ENCODE measurements around the gene LAMC2. TPM values are rescaled to one million over a fixed set of nuclear protein-coding genes. Genes with fewer than 3 reads are reported as not detected.

The LAMC2 gene
- total RNA-seq, 1 donor from 2014 or later = not detected

DNA sequence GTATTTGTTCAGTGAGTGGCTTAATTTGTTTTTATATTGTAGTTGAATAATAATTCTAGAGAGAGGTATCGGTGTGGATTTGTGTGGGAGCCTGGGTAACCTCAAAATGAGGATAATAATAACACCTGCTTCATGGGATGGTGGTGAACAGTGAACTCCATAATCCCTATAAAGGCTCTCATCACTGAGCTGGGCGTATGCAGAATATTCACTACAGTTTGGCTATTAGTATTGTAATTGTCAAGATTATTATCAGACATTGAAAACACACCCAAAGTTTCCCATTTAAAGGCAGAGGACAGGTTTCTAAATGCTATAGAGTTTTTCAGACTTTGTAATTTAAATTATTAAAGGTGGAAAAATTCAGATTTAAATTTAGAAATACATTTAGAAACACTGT is 7.0 kb upstream of the LAMC2 start:
- Mint-ChIP-seq H3K27ac (no peak overlapping the region), H3K4me3 (ENCODE audit: low read depth) (no peak overlapping the region), H3K9me3 (no peaks in the 10 kb centered on the region), H3K4me1 (ENCODE audit: low read depth) (peaks cover 3% of the 10 kb centered on the region), H3K27me3 (ENCODE audit: low read depth) (peaks cover 6% of the 10 kb centered on the region), H3K36me3 (ENCODE audit: low read depth) (no peaks in the 10 kb centered on the region)
- DNase-seq (ENCODE audit: low spot score) = no peak
- intact Hi-C loops (cut with micrococcal nuclease) = no loop called here

DNA sequence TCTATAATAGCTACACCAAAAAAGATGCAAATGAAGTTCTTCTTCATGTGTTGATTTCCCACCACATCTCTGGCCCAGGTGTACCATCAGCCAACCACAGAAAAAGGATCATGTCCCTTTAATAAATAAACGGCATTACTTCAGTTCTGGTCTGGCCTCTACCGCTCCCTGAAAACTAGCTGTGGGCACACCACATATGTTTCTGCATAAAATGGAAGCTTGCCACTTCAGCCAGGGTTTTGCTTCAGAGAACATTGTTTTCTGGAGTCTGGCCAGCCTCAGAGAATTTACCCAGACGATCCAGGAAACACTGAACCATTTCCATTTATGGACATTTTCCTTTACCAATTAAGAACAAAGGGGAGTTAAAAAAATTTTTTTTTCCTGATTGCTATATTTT is 5.8 kb upstream of the LAMC2 start:
- Mint-ChIP-seq H3K36me3 (ENCODE audit: low read depth) (no peaks in the 10 kb centered on the region), H3K4me3 (ENCODE audit: low read depth) (no peak overlapping the region), H3K27me3 (ENCODE audit: low read depth) (peaks cover 2% of the 10 kb centered on the region), H3K4me1 (ENCODE audit: low read depth) (peaks cover 3% of the 10 kb centered on the region), H3K9me3 (no peaks in the 10 kb centered on the region), H3K27ac (no peak overlapping the region)
- DNase-seq (ENCODE audit: low spot score) = no peak
- intact Hi-C loops (cut with micrococcal nuclease) = no loop called here

DNA sequence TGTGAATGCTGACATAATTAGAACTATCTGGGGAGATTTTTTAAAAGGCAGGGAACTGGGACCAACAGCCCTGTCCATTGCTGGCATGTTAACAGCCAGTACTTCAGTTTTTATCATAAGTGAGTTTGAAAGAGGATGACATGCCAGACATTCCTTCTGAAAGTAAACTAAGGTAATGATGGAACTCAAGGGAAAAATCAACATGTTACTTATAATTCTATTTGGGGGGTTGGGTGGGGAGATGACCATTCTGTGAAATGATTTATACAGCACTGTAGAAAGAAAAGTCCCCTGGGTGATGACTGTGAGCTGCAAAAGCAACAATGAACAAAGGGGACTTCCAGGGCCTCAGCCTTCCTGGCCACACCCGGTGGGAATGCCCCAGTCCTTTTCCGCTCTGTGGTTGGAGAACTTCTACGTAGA is 5.4 kb upstream of the LAMC2 start:
- intact Hi-C loops (cut with micrococcal nuclease) = no loop called here
- H3K27ac Mint-ChIP-seq = no peak overlapping the region
- H3K4me1 Mint-ChIP-seq (ENCODE audit: low read depth) = peaks cover 3% of the 10 kb centered on the region
- no peak for DNase-seq (ENCODE audit: low spot score)
- H3K9me3 Mint-ChIP-seq = no peaks in the 10 kb centered on the region
- no peak overlapping the region for H3K4me3 Mint-ChIP-seq (ENCODE audit: low read depth)
- H3K27me3 Mint-ChIP-seq (ENCODE audit: low read depth) = peaks cover 6% of the 10 kb centered on the region
- no peaks in the 10 kb centered on the region for H3K36me3 Mint-ChIP-seq (ENCODE audit: low read depth)

DNA sequence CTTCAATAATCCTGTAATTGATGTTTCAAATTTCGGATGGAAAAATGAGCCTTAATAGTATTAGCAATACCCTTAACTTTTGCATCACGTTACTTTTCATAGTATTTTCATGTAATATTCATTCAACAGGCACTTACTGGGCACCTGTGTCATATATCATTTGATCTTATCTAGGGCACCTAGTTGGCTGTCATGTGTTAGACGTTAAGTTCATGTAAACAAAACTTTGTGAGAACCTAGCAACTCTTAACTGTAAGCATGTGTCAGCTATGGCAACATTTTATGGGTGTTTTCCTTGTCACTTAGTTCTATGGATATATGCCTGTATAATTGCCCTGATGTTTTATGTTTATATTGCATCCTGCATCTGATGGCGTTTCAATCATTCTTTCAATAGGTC is 777 bp downstream of the LAMC2 start:
- no peak for DNase-seq (ENCODE audit: low spot score)
- no peak overlapping the region for H3K27ac Mint-ChIP-seq
- intact Hi-C loops (cut with micrococcal nuclease) = no loop called here
- H3K4me3 Mint-ChIP-seq (ENCODE audit: low read depth) = no peak overlapping the region
- no peaks in the 10 kb centered on the region for H3K36me3 Mint-ChIP-seq (ENCODE audit: low read depth)
- H3K4me1 Mint-ChIP-seq (ENCODE audit: low read depth) = no peaks in the 10 kb centered on the region
- no peaks in the 10 kb centered on the region for H3K9me3 Mint-ChIP-seq
- peaks cover 41% of the 10 kb centered on the region for H3K27me3 Mint-ChIP-seq (ENCODE audit: low read depth)

DNA sequence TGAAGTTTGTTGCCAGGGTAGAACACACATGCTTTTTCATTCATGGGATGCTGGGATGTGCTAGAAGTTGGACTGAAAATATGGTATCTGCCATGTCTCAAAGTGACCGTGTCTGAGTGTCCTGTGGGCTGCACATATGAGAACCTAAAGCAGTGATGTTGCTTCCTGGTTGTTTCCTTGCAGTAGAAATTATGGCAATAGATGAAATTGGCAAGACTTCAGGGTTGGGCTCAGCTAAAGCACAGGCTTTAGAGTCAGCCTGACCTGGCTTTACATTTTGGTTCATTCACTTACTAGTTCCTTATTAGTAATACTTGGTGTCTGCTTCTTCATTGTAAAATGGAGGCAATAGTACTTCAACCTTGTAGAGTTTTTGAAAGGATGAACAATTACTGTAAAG is 2.2 kb downstream of the LAMC2 start:
- DNase-seq (ENCODE audit: low spot score) = no peak
- intact Hi-C loops (cut with micrococcal nuclease) = no loop called here
- H3K4me1 Mint-ChIP-seq (ENCODE audit: low read depth) = no peaks in the 10 kb centered on the region
- peaks cover 44% of the 10 kb centered on the region for H3K27me3 Mint-ChIP-seq (ENCODE audit: low read depth)
- no peak overlapping the region for H3K27ac Mint-ChIP-seq
- no peaks in the 10 kb centered on the region for H3K36me3 Mint-ChIP-seq (ENCODE audit: low read depth)
- no peak overlapping the region for H3K4me3 Mint-ChIP-seq (ENCODE audit: low read depth)
- no peaks in the 10 kb centered on the region for H3K9me3 Mint-ChIP-seq

DNA sequence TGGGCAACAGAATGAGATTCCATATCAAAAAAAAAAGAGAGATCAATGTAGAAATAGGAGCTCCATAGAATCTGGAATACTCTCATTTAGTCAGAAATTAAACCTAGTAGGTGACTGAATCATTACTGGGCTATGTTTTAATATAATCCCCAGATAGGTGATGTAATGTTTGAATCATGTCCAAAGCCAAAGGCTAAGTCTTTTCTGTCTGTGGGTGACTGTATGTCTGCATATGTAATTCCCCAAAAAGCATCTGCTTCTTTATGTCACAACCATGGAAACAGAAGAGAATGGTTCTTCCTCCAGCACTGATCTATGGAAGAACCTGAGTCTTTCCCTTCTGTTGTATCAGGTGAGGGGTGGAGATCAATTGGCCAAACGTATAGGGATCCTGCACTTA is 5.8 kb downstream of the LAMC2 start:
- intact Hi-C loops (cut with micrococcal nuclease) = no loop called here
- no peaks in the 10 kb centered on the region for H3K36me3 Mint-ChIP-seq (ENCODE audit: low read depth)
- H3K9me3 Mint-ChIP-seq = no peaks in the 10 kb centered on the region
- H3K27ac Mint-ChIP-seq = no peak overlapping the region
- H3K27me3 Mint-ChIP-seq (ENCODE audit: low read depth) = peaks cover 31% of the 10 kb centered on the region
- H3K4me1 Mint-ChIP-seq (ENCODE audit: low read depth) = peaks cover 12% of the 10 kb centered on the region
- H3K4me3 Mint-ChIP-seq (ENCODE audit: low read depth) = no peak overlapping the region
- DNase-seq (ENCODE audit: low spot score) = no peak

DNA sequence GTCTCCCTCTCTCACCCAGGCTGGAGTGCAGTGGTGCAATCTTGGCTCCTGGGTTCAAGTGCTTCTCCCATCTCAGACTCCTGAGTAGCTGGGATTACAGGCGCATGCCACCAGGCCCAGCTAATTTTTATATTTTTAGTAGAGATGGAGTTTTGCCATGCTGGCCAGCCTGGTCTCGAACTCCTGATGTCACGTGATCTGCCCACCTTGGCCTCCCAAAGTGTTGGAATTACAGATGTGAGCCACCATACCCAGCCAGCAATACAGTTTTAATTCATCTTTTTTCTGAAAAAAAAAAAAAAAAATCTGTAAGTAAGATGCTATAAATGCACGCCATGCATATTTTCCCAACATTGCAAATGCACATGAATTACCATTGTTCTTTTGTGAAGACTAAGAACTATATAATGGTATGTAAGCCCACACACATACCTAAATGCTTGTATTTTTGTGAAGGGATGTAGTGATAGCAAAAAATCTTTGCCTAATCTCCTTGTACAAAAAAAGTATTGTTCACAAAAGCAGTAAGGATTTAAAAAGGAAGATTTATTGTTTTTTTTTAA is 8.0 kb downstream of the LAMC2 start:
- H3K9me3 Mint-ChIP-seq = no peaks in the 10 kb centered on the region
- intact Hi-C loops (cut with micrococcal nuclease) = no loop called here
- H3K36me3 Mint-ChIP-seq (ENCODE audit: low read depth) = no peaks in the 10 kb centered on the region
- no peak overlapping the region for H3K27ac Mint-ChIP-seq
- peaks cover 21% of the 10 kb centered on the region for H3K27me3 Mint-ChIP-seq (ENCODE audit: low read depth)
- H3K4me3 Mint-ChIP-seq (ENCODE audit: low read depth) = no peak overlapping the region
- H3K4me1 Mint-ChIP-seq (ENCODE audit: low read depth) = peaks cover 12% of the 10 kb centered on the region
- DNase-seq (ENCODE audit: low spot score) = no peak

DNA sequence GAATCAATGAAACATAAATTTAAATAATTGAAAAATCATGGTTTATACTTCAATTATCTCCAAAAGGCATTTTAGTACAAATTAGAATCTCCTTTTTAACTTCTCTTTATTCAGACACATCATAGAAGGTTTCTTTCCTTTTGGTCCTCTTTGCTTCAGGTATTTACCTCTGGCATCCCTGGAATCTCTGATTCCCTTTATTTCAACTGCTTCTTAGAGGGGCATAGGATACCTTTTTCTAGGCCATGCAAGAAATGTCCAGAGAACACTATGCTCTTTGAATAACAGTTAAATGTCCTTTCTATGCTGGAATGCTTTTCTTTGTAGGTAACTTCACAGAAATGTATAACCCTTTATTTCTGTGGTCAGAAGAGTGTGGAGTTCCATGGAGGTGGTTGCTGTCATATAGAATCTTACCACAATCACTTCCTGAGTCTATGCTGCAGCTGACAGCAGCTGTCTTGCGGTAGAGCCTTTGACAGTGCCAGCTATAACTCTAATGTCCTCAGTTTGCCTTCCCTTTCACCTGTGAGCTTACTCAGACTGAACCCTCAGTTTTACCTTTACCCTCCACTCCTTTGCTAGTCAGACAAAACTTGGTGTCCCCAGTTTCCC is 8.6 kb downstream of the LAMC2 start:
- H3K4me1 Mint-ChIP-seq (ENCODE audit: low read depth) = peaks cover 12% of the 10 kb centered on the region

DNA sequence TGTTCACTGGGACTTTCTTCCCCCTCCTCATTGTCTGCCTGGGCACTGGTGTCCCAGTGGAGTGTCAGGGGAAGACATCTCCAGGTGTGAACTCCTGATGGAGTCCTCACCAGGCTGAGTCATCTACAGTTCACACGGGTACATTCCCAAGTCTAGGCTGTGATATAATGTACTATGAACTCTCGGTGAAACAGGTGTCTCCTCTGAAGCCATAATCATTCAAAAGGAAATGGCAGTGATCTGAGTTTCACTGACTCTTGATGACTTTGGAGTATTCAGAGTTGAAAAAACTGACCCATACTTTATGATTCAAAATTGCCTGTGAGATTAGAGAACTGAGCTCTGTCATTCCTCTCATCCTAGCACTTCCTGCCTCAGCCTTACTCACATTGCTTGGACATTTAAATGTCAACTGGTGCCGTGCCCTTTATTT is 9.1 kb downstream of the LAMC2 start:
- no peak for DNase-seq (ENCODE audit: low spot score)
- intact Hi-C loops (cut with micrococcal nuclease) = no loop called here
- no peak overlapping the region for H3K27ac Mint-ChIP-seq
- H3K4me1 Mint-ChIP-seq (ENCODE audit: low read depth) = peaks cover 12% of the 10 kb centered on the region
- H3K4me3 Mint-ChIP-seq (ENCODE audit: low read depth) = no peak overlapping the region
- no peaks in the 10 kb centered on the region for H3K36me3 Mint-ChIP-seq (ENCODE audit: low read depth)
- H3K27me3 Mint-ChIP-seq (ENCODE audit: low read depth) = peaks cover 14% of the 10 kb centered on the region
- H3K9me3 Mint-ChIP-seq = no peaks in the 10 kb centered on the region

More for the DNA sequence above, 8.6 kb downstream of the LAMC2 start:
- peaks cover 17% of the 10 kb centered on the region for H3K27me3 Mint-ChIP-seq (ENCODE audit: low read depth)
- intact Hi-C loops (cut with micrococcal nuclease) = no loop called here
- no peak overlapping the region for H3K27ac Mint-ChIP-seq
- H3K4me3 Mint-ChIP-seq (ENCODE audit: low read depth) = no peak overlapping the region
- DNase-seq (ENCODE audit: low spot score) = peak; percentile 23
- H3K9me3 Mint-ChIP-seq = no peaks in the 10 kb centered on the region
- no peaks in the 10 kb centered on the region for H3K36me3 Mint-ChIP-seq (ENCODE audit: low read depth)

DNA sequence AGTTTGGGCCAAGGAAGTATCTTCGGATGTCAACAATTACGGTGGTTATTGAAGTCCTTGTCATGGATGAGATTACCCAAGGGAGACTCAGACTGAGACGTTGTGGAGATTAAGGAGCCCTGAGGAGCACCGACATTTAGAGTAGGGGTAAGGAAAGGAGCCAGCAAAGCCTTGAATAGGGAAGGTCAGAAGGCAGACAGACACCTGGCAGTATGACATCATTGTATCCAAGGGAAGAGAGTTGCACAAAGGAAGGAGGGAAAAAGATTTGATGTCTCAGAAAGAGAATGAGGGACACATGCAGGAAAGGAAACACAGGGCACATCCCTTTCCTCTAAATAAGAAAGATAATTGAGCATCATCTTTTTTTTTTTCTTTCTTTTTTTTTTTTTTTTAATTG is 11.7 kb downstream of the LAMC2 start:
- peaks cover 12% of the 10 kb centered on the region for H3K4me1 Mint-ChIP-seq (ENCODE audit: low read depth)
- no peaks in the 10 kb centered on the region for H3K36me3 Mint-ChIP-seq (ENCODE audit: low read depth)
- no peak overlapping the region for H3K4me3 Mint-ChIP-seq (ENCODE audit: low read depth)
- H3K9me3 Mint-ChIP-seq = no peaks in the 10 kb centered on the region
- DNase-seq (ENCODE audit: low spot score) = no peak
- intact Hi-C loops (cut with micrococcal nuclease) = no loop called here
- peaks cover 15% of the 10 kb centered on the region for H3K27me3 Mint-ChIP-seq (ENCODE audit: low read depth)
- no peak overlapping the region for H3K27ac Mint-ChIP-seq

DNA sequence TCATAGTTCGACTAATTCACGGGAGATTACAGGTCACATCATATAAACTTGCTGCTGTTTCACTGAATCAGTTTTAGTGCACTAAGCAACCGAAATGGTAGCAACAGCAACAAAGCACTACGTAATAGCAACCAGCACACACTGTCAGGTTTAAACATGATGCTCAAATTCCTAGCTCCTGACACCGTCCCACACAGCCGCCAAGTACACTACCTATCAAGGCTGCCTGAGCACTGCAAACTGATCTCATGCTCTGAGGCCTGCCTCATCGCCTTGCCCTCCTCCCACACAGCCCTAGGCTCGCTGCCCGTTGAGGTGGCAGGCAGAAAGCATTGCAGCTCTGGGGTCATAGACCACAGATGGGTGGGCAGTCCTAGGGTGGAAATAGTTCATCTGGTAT is 12.4 kb downstream of the LAMC2 start:
- intact Hi-C loops (cut with micrococcal nuclease) = no loop called here
- H3K27ac Mint-ChIP-seq = no peak overlapping the region
- H3K36me3 Mint-ChIP-seq (ENCODE audit: low read depth) = no peaks in the 10 kb centered on the region
- H3K27me3 Mint-ChIP-seq (ENCODE audit: low read depth) = peaks cover 15% of the 10 kb centered on the region
- peaks cover 12% of the 10 kb centered on the region for H3K4me1 Mint-ChIP-seq (ENCODE audit: low read depth)
- H3K9me3 Mint-ChIP-seq = no peaks in the 10 kb centered on the region
- H3K4me3 Mint-ChIP-seq (ENCODE audit: low read depth) = no peak overlapping the region
- no peak for DNase-seq (ENCODE audit: low spot score)

DNA sequence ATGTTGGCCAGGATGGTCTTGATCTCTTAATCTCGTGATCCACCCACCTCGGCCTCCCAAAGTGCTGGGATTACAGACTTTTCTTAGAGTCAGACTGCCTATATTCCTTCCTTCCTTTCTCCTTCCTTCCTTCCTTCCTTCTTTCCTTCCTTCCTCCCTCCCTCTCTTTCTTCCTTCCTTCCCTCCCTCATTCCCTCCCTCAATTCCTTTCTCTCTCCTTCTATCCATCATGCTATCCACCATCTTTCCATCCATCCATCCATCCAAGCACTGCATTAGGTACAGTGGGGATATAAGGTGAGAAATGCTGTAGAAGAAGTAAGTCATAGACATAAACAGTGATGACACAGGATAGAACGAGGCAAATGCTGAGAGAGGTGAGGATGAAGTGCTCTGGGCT is 13.2 kb downstream of the LAMC2 start:
- H3K27ac Mint-ChIP-seq = no peak overlapping the region
- peaks cover 12% of the 10 kb centered on the region for H3K4me1 Mint-ChIP-seq (ENCODE audit: low read depth)
- intact Hi-C loops (cut with micrococcal nuclease) = no loop called here
- H3K27me3 Mint-ChIP-seq (ENCODE audit: low read depth) = peaks cover 15% of the 10 kb centered on the region
- DNase-seq (ENCODE audit: low spot score) = no peak
- no peaks in the 10 kb centered on the region for H3K36me3 Mint-ChIP-seq (ENCODE audit: low read depth)
- no peak overlapping the region for H3K4me3 Mint-ChIP-seq (ENCODE audit: low read depth)
- no peaks in the 10 kb centered on the region for H3K9me3 Mint-ChIP-seq

DNA sequence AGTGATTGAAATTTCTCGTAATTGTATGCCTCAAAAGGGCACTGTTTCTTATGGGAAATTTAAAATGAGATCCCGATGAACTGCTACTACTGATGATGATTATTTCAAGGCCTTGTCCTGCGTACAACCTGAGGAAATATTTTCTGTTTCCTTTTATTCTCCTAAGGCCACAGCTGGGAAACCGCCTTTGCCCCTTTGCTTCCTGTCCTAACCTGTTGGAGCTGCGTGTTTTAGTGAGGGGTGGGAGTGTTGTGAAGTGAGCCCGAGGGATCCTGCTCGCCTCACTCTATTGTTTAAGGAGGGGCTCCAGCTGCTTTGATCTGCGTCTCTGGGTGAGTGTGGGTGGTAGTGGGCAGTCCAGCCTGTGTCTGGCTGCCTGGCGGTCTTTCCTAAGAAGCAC is 14.4 kb downstream of the LAMC2 start:
- DNase-seq (ENCODE audit: low spot score) = no peak
- Mint-ChIP-seq H3K4me1 (ENCODE audit: low read depth) (peaks cover 3% of the 10 kb centered on the region), H3K27ac (no peak overlapping the region), H3K36me3 (ENCODE audit: low read depth) (no peaks in the 10 kb centered on the region), H3K9me3 (no peaks in the 10 kb centered on the region), H3K4me3 (ENCODE audit: low read depth) (no peak overlapping the region), H3K27me3 (ENCODE audit: low read depth) (peaks cover 15% of the 10 kb centered on the region)
- intact Hi-C loops (cut with micrococcal nuclease) = no loop called here

DNA sequence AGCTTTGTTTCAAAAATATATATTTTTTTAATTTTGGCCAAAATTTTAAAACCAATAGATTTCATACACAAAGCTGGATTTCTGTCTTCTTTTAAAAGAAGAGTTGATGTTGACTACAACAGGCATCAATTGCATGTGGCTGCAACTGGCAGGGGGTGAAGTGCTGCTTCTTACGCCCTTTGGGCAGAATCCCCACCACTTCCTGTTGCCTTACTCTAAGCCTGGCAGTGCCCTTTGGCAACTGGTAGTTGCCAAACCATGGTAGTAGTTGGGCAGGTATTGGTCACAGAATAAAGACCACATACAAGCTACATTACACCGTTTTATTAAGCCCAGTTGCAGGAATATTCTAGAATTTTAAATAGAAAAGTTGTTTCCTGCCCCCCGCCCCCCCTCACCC is 17.0 kb downstream of the LAMC2 start:
- peaks cover 13% of the 10 kb centered on the region for H3K27me3 Mint-ChIP-seq (ENCODE audit: low read depth)
- no peaks in the 10 kb centered on the region for H3K9me3 Mint-ChIP-seq
- no peak for DNase-seq (ENCODE audit: low spot score)
- H3K4me1 Mint-ChIP-seq (ENCODE audit: low read depth) = peaks cover 3% of the 10 kb centered on the region
- no peaks in the 10 kb centered on the region for H3K36me3 Mint-ChIP-seq (ENCODE audit: low read depth)
- H3K4me3 Mint-ChIP-seq (ENCODE audit: low read depth) = no peak overlapping the region
- H3K27ac Mint-ChIP-seq = no peak overlapping the region
- intact Hi-C loops (cut with micrococcal nuclease) = no loop called here
